Superior temporal gyrus (tissue), 1 donor: ENCODE data around the gene CCER1.

ENCODE experiments used
- DNase-seq: peaks from one replicate; pipeline ENCODE4 v3.0.0-alpha.2; 2016; ENCODE audit errors: extremely low spot score

The CCER1 gene

DNA sequence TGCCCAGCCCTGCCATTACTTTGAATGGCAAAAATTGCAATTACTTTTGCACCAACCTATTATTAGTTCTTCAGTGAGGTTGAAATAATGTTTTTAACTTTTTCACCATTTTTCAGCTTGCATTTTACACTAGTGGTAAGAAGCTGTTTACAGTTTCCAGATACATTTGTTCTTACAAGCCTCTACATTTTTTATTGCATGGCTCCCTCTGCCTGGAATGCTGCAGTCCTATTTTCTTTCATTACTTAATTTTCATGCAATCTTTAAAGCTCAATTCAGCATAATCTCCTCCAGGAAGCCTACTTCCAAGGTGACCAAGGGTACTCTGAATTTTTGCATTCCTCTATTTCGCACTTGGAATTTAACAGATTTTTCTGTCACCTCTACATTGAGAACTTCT lies 33.4 kb downstream of the CCER1 start:
- no peak for DNase-seq

GRCh38 chr12:90920222-90920621 lies 34.8 kb downstream of the CCER1 start:
- DNase-seq: no peak

DNA sequence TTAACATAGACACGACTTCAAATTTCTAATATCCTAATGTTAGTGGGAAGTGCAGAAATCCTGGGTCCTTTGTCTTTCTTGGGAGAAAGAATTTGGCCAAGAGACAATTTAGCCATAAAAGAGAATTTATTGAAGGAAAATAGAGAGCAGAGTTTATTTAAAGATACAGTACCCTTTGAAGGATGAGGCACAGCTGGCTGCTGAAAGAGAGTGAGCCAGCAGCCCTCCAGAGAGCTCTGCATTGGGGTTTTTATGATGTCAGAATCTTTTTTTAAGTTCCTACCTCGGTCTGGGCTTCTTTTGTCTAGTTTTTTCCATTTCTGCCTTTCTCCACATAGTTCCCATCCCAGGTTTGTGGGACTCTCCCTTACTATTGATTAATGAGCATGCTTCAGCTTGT lies 37.5 kb downstream of the CCER1 start:
- no peak for DNase-seq

GRCh38 chr12:90916516-90916915 lies 38.5 kb downstream of the CCER1 start:
- no peak for DNase-seq

DNA sequence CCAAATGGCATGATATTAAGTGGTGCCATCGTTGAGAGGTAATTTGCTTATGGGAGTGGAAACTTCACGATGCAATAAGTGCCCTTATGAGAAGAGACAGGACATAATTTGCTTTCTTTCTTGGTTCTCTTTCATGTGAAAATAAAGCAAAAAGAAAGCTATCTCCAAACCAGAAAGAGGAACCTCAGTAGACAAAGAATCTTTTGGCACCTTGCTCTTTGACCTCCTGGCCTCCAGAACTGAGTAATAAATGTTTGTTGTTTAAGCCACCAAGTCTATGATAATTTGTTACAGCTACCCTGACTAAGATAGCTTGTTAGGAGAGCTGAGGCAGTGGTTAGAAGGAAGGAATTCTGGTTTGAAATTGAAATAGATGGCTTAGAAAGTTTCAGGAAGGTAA lies 39.6 kb downstream of the CCER1 start:
- DNase-seq: no peak

DNA sequence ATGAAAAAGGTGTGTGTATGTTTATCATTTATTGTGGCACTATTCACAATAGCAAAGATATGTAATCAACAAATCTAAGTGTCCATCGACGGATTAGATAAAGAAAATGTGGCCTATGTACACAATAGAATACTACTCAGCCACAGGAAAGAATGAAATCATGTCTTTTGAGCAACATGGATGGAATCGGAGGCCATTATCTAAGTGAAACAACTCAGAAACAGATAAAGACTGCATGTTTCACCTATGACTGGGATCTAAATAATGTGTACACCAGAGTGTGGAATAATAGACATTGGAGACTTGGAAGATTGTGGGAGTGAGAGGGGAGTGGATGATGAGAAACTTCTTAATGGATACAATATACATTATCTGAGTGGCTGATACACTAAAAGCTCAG lies 44.0 kb downstream of the CCER1 start:
- DNase-seq: no peak

- DNase-seq: peak; percentile 63
These were observed 45.8 kb downstream of the CCER1 start for GRCh38 chr12:90909069-90909770.

- no peak for DNase-seq
These were observed 46.5 kb downstream of the CCER1 start for GRCh38 chr12:90908465-90908864.

- DNase-seq: no peak
These were observed 49.1 kb downstream of the CCER1 start for GRCh38 chr12:90905691-90906370.

GRCh38 chr12:90902596-90902995 lies 52.4 kb downstream of the CCER1 start:
- DNase-seq: no peak
